ENCODE data around the gene HOXA3. TPM values are rescaled to one million over a fixed set of nuclear protein-coding genes. Genes with fewer than 3 reads are reported as not detected.

HOXA3 gene
- polyA plus RNA-seq, 1 donor from 2014 or later: not detected

Other genes with a start within 250 kb of the HOXA3 start
- gene HOXA1, start 56.6 kb downstream of the HOXA3 start, polyA plus RNA-seq: not detected in 2 replicates
- gene HOXA2, start 49.9 kb downstream of the HOXA3 start, polyA plus RNA-seq: not detected in 2 replicates
- not detected in 2 replicates for gene HOXA4, start 21.8 kb downstream of the HOXA3 start, polyA plus RNA-seq
- not detected in 2 replicates for gene HOXA5, start 8.9 kb downstream of the HOXA3 start, polyA plus RNA-seq
- gene HOXA6, start 4.8 kb downstream of the HOXA3 start, polyA plus RNA-seq: not detected in 2 replicates
- gene HOXA7, start 4.1 kb upstream of the HOXA3 start, polyA plus RNA-seq: not detected in 2 replicates
- not detected in 2 replicates for gene HOXA9, start 13.0 kb upstream of the HOXA3 start, polyA plus RNA-seq
- not detected in 2 replicates for gene HOXA10, start 21.7 kb upstream of the HOXA3 start, polyA plus RNA-seq
- not detected in 2 replicates for gene HOXA11, start 32.6 kb upstream of the HOXA3 start, polyA plus RNA-seq
- not detected in 2 replicates for gene HOXA13, start 47.5 kb upstream of the HOXA3 start, polyA plus RNA-seq
- not detected in 2 replicates for gene EVX1, start 90.2 kb upstream of the HOXA3 start, polyA plus RNA-seq